GM12865 (cell line): ENCODE results near the gene HNRNPL.
"Not testable (repeated sequence)": the region's sequence is repeated elsewhere in the genome, so short reads cannot be mapped to it uniquely, and the experiment has no call there.

Source experiments
- DNase-seq: peaks from one replicate; pipeline ENCODE4 v3.0.0; 2010; ENCODE audit warnings: low read depth
- H3K4me3 ChIP-seq: 2 replicates; pipeline ENCODE4 v1.5.1; 2011; ENCODE audit warnings: mild to moderate bottlenecking, low read depth, low read length, control low read depth
- TF ChIP-seq, protein P1 (sequence below): IDR thresholded peaks from 2 replicates; pipeline ENCODE4 v1.5.1; 2011; ENCODE audit warnings: low read length, control low read depth, low read depth, inconsistent platforms; ENCODE audit not compliant: insufficient read depth; ENCODE audit errors: missing control alignments

The HNRNPL gene

DNA sequence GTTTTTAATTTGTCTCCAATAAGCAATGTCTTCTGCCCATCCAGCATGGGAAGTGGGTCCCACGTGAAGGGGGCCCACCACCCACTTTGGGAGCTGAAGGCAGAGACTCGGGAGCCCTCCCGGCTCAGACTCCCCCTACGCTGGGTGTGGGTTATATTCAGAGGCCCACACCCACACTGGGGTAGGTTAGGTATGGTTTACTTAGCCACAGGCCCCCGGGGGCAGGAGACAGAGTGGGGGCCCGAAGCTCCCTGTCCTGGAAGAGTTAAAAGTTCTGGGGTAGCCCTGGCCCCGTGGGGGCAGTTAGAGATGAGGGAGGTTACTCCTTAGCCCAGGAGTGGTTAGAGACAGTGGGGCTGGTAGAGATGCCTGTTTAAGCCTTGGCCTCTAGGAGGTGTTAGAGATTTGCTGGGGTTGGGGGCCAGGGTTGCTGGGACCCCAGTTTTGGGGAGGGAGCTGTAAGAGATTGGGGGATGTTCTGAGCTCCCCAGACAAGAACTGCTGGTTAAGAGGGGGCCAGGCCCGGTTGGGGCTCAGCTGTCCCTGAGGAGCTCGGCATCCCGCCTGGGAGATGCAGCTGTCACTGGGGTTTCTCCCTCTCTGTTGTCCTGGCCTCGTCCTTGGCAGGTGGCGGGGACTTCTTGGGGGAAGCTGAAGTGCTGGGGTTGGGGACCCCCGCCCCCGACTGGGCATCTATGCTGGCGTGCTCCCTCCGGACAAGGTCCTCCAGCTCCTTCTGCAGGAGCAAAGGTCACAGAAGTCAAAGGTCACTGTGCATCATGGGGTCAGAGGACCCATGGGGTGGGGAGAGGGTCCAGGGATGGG, 29.0 kb upstream of the HNRNPL start:
- TF ChIP-seq, protein P1, sequence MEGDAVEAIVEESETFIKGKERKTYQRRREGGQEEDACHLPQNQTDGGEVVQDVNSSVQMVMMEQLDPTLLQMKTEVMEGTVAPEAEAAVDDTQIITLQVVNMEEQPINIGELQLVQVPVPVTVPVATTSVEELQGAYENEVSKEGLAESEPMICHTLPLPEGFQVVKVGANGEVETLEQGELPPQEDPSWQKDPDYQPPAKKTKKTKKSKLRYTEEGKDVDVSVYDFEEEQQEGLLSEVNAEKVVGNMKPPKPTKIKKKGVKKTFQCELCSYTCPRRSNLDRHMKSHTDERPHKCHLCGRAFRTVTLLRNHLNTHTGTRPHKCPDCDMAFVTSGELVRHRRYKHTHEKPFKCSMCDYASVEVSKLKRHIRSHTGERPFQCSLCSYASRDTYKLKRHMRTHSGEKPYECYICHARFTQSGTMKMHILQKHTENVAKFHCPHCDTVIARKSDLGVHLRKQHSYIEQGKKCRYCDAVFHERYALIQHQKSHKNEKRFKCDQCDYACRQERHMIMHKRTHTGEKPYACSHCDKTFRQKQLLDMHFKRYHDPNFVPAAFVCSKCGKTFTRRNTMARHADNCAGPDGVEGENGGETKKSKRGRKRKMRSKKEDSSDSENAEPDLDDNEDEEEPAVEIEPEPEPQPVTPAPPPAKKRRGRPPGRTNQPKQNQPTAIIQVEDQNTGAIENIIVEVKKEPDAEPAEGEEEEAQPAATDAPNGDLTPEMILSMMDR, result peak; percentile 14
- DNase-seq, result no peak
- H3K4me3 ChIP-seq, result peak overlapping the region; percentile 78

DNA sequence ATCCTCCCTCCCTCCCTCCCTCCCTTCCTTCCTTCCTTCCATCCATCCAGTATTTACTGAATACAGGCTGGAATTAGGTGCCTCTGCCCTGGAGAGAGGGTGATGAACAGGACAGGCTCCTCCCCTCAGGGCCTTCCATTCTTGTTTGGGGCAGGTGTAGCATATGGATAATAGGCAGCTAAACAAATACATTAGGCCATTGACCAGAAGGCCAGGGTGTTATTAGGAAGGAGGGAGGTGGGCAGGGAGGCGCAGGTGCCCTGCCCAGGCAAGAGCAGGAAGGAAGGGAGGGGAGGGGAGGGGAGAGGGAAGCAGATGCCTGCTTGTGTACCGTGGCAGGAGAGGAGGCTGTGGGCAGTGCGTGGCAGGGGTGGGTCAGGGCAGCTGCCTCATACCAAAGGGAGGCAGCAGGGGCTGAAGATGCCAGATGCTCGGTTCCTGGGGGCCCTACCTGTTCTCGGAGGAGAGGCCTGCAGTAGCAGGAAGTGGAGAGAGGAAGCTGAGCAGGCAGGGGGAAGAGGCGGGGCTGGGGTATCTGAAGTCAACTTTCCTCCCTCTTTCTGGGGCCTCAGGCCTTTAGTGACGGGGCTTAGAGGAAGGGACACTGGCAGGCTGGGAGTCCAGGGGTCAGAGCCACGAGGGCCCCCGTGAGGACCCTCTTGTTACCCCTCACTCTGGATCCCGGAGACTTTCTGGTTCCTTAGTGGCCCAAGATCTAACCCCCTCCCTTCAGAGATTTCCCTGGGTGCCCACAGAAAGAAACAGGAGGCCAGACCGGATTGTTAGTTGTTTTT, 28.2 kb upstream of the HNRNPL start, which contains the start of gene RINL:
RINL (minus strand) TSS at position 495 of the 794 bp plus-strand sequence. CDS start 1,533 bp downstream, outside the sequence.
- TF ChIP-seq, protein P1, result no peak
- DNase-seq, result peak; percentile 85
- peak within 1 kb of the TSS; percentile 78 for H3K4me3 ChIP-seq

DNA sequence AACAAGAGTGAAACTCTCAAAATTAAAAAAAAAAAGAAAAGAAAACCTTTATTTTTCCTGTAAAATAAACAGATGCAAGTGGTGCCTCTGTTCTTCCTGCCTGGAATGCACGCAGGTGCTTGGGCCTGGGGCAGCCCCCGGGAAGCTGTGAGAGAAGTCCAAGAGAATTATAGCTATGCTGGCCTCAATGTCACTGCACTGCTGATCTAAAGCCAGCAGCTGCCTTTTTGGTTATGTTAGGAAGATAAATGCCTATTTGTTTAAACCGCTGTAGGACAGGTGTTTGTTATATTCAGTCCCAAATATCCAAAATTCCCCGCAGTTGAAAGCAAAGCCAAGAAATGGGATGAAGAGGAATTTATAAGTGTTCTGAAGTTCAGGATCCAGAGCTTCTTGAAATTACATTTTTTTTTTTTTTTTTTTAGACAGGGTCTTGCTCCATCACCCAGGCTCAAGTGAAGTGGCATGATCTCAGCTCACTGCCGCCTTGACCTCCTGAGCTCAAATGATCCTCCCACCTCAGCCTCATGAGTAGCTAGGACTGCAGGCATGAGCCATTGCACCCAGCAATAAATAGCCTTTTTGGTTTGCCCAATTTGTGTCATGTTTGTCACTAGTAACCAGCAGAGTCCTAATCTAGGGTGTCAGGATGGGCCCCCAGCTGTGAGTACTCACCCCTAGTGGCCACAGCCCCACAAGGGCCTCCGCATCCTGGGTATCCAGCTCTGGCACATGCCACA, 26.0 kb upstream of the HNRNPL start:
- DNase-seq, result no peak

DNA sequence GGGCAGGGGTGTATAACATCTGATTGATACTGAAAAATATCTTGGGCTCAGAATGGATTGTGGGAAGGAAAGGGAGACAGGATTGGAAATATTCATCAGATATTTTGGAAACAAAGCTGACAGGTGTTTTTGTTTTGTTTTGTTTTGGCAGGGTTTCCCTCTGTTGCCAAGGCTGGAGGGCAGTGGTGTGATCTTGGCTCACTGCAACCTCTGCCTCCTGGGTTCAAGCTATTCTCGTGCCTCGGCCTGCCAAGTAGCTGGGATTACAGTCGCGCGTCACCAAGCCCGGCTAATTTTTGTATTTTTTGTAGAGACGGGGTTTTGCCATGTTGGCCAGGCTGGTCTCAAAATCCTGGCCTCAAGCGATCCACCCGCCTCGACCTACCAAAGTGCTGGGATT, 23.6 kb upstream of the HNRNPL start:
- DNase-seq, H3K4me3 ChIP-seq: not testable (repeated sequence)

More for the DNA sequence above, 26.0 kb upstream of the HNRNPL start:
- TF ChIP-seq, protein P1, result no peak
- H3K4me3 ChIP-seq, result no peak overlapping the region

DNA sequence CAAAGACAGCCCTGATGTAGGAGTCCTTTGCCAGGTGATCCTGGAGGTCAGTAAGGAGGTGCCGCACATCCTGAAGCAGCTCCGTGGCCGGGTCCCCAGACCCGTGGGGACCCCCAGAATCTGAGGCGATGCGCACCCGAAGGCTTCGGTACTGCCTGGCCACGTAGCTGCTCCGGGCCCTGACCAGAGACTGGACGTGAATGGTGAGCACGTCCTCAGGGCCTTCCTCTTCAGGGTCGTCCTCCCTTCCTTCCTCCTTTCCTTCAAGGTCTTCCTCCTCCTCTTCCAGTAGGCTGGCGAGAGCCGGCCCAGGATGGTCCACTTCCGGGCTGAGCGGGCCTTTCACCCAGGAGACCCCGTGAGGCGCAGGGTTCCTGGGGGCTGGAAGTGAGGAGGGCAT, 20.8 kb upstream of the HNRNPL start:
- no peak for DNase-seq
- TF ChIP-seq, protein P1, result no peak
- H3K4me3 ChIP-seq, result no peak overlapping the region

DNA sequence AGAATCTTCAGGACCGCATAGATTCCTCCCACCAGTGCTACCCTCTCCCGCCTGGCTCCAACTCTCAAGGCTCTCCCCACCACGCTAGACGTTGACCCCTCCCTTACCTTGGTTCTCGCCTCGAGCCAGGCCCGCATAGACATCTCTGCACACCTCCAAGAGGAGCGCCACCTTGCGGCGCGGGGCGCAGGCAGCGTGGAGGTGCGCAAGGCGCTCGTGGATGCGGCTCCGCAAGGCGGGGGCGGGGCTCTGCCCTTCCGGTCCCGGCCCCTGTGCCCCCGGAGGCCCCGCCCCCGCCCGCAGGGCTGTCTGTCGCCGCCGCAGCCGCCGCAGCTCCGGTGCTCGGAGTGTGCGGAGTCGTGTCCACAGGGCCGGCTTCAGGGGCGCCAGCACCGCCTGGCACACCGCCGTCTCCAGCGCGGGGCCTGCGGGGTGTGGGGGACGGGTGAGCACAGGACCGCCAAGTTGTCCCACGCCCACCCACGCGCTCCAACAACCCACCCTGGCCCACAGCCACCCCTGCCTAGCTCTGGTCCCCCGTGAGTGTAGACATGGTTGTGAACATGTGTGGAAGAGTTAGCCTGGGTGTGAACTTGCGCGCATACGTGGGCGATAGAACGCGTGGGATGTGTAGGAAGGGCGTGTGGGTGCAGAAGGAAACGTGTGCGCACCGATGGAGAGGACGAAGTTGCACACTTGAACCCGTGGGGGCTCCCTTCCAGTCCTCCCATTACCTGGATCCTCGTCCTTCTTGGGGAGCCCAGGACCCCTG, 20.2 kb upstream of the HNRNPL start:
- TF ChIP-seq, protein P1, result peak; percentile 90
- H3K4me3 ChIP-seq, result peak overlapping the region; percentile 51
- DNase-seq, result peak; percentile 94
